Measurements from ENCODE around the gene R3HDM4. TPM values are rescaled to one million over a fixed set of nuclear protein-coding genes. Genes with fewer than 3 reads are reported as not detected.

Gene R3HDM4
- total RNA-seq, 1 donor from 2014 or later = 57.9 TPM

- no peak for DNase-seq (ENCODE audit: low read depth)
- no peak for FAIRE-seq
- Mint-ChIP-seq H3K27ac (ENCODE audit: unreplicated experiment) (no peak overlapping the region), H3K36me3 (ENCODE audit: low read depth, unreplicated experiment) (peaks cover under 1% of the 10 kb centered on the region), H3K4me3 (ENCODE audit: unreplicated experiment) (no peak overlapping the region), H3K4me1 (ENCODE audit: low read depth, unreplicated experiment) (peaks cover 12% of the 10 kb centered on the region), H3K9me3 (ENCODE audit: unreplicated experiment) (no peaks in the 10 kb centered on the region), H3K27me3 (ENCODE audit: low read depth, unreplicated experiment) (no peaks in the 10 kb centered on the region)
- peaks cover 25% of the 10 kb centered on the region for H3K4me1 ChIP-seq (ENCODE audit: insufficient read depth, low read length)
- H3K4me3 ChIP-seq (ENCODE audit: insufficient read depth, low read depth, low read length) = no peak overlapping the region
- H3K9ac ChIP-seq (ENCODE audit: low read length) = peak overlapping the region; percentile 50
- H3K27ac ChIP-seq (ENCODE audit: low read depth, low read length) = peak overlapping the region; percentile 75
- H4K20me1 ChIP-seq (ENCODE audit: insufficient read depth, low read length) = peaks cover 48% of the 10 kb centered on the region
- H3K36me3 ChIP-seq (ENCODE audit: insufficient read depth, low read length) = no peaks in the 10 kb centered on the region
- no peaks in the 10 kb centered on the region for H3K9me3 ChIP-seq (ENCODE audit: insufficient read depth, low read depth, low read length)
- peaks cover 56% of the 10 kb centered on the region for H3K79me2 ChIP-seq (ENCODE audit: insufficient read depth, low read length)
- H3K4me2 ChIP-seq (ENCODE audit: low read length) = peak overlapping the region; percentile 70
- TF ChIP-seq CTCF (IDR thresholded peaks at IDR 0.05; ENCODE audit: insufficient read depth, low read depth, low read length) = no peak
- no peak for TF ChIP-seq EZH2 (IDR thresholded peaks at IDR 0.05; ENCODE audit: insufficient read depth, low read length)
- no peak overlapping the region for H2AFZ ChIP-seq (ENCODE audit: low read depth, low read length)
- no peaks in the 10 kb centered on the region for H3K27me3 ChIP-seq (ENCODE audit: insufficient read depth, low read length)
These were observed 39.1 kb upstream of the R3HDM4 start for GRCh38 chr19:952049-952679.

DNA sequence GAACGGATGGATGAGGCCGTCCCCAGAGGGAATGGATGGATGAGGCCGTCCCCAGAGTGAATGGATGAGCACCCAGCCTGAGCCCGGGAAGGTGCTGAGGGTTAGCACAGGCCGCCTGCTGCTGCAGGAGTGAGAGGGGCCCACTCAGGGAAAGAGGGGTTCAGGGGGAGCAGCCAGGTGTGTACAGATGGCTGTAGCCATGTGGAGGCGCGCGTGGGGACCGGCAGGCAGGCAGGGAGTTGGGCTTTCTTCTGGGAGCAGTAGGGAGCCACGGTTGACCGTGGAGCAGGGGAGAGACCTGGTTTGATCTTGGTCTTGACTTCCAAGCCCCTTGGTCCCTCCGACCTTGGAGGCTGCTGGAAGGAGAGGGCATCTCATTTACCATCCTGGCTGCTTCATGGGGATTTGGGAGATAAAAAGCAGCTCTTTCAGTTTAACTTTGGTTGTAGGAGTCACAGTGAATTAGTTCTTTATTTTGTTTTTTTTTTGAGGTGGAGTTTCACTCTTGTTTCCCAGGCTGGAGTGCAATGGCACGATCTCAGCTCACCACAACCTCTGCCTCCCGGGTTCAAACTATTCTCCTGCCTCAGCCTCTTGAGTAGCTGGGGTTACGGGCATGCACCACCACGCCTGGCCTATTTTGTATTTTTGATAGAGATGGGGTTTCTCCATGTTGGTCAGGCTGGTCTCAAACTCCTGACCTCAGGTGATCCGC is 37.5 kb upstream of the R3HDM4 start:
- Histone ChIP-seq H3K27me3 (ENCODE audit: insufficient read depth, low read length) (no peaks in the 10 kb centered on the region), H3K4me1 (ENCODE audit: insufficient read depth, low read length) (peaks cover 17% of the 10 kb centered on the region), H3K27ac (ENCODE audit: low read depth, low read length) (no peak overlapping the region), H4K20me1 (ENCODE audit: insufficient read depth, low read length) (peaks cover 44% of the 10 kb centered on the region), H3K9me3 (ENCODE audit: insufficient read depth, low read depth, low read length) (no peaks in the 10 kb centered on the region), H3K9ac (ENCODE audit: low read length) (no peak overlapping the region), H3K36me3 (ENCODE audit: insufficient read depth, low read length) (no peaks in the 10 kb centered on the region), H3K4me3 (ENCODE audit: insufficient read depth, low read depth, low read length) (no peak overlapping the region), H3K79me2 (ENCODE audit: insufficient read depth, low read length) (peaks cover 55% of the 10 kb centered on the region), H2AFZ (ENCODE audit: low read depth, low read length) (no peak overlapping the region), H3K4me2 (ENCODE audit: low read length) (no peak overlapping the region)
- Mint-ChIP-seq H3K36me3 (ENCODE audit: low read depth, unreplicated experiment) (peaks cover 2% of the 10 kb centered on the region), H3K4me1 (ENCODE audit: low read depth, unreplicated experiment) (peaks cover 12% of the 10 kb centered on the region), H3K9me3 (ENCODE audit: unreplicated experiment) (no peaks in the 10 kb centered on the region), H3K27ac (ENCODE audit: unreplicated experiment) (peak overlapping the region; percentile 47), H3K27me3 (ENCODE audit: low read depth, unreplicated experiment) (no peaks in the 10 kb centered on the region), H3K4me3 (ENCODE audit: unreplicated experiment) (peak overlapping the region; percentile 20)
- no peak for DNase-seq (ENCODE audit: low read depth)
- TF ChIP-seq CTCF (IDR thresholded peaks at IDR 0.05; ENCODE audit: insufficient read depth, low read depth, low read length) (no peak), EZH2 (IDR thresholded peaks at IDR 0.05; ENCODE audit: insufficient read depth, low read length) (no peak)
- FAIRE-seq = no peak
